WTC11 (cell line): ENCODE data around the gene PCDHGA8. TPM values are rescaled to one million over a fixed set of nuclear protein-coding genes. Genes with fewer than 3 reads are reported as not detected.
"Not testable (repeated sequence)": the region's sequence is repeated elsewhere in the genome, so short reads cannot be mapped to it uniquely, and the experiment has no call there.

Experiments
- ATAC-seq: fragments of 200-7000 bp; cut with Tn5 transposase; 2 replicates; pipeline ENCODE4 v1.10.0; 2021; ENCODE audit warnings: mild to moderate bottlenecking, moderate library complexity
- CTCF ChIA-PET: fragments of 300-600 bp; sonication (Branson Sonifier 250); formaldehyde crosslinking; loops from one replicate; lab custom pipeline; 2021; ENCODE audit warnings: antibody characterized with exemption; lab: Charles Lee
- POLR2A ChIA-PET: fragments of 350-600 bp; sonication (Branson Sonifier 250); formaldehyde crosslinking; loops from one replicate; lab custom pipeline; 2021; ENCODE audit warnings: antibody characterized with exemption; lab: Charles Lee
- DNase-seq: peaks from one replicate; pipeline ENCODE4 v3.0.0; 2021; ENCODE audit warnings: low spot score
- H3K27ac Mint-ChIP-seq: 2 replicates; pipeline ENCODE4 v1.8.0; 2021; ENCODE audit warnings: mixed read lengths
- H3K27me3 Mint-ChIP-seq: 2 replicates; pipeline ENCODE4 v1.8.0; 2021; ENCODE audit warnings: low read depth, mild to moderate bottlenecking, moderate library complexity, mixed read lengths
- H3K36me3 Mint-ChIP-seq: 2 replicates; pipeline ENCODE4 v1.8.0; 2021; ENCODE audit warnings: mixed read lengths
- H3K4me1 Mint-ChIP-seq: 2 replicates; pipeline ENCODE4 v1.8.0; 2022; ENCODE audit warnings: mixed read lengths
- H3K4me3 Mint-ChIP-seq: 2 replicates; pipeline ENCODE4 v1.8.0; 2021; ENCODE audit warnings: mild to moderate bottlenecking, moderate library complexity, mixed read lengths
- H3K9me3 Mint-ChIP-seq: 2 replicates; pipeline ENCODE4 v1.8.0; 2021; ENCODE audit warnings: mixed read lengths
- ATF6 ChIP-seq: sonication (generic); formaldehyde crosslinking; IDR thresholded peaks from 2 replicates; pipeline ENCODE4 v1.8.1; 2023; ENCODE audit warnings: mild to moderate bottlenecking, missing genetic modification reagents
- ELF4 ChIP-seq: sonication (generic); formaldehyde crosslinking; IDR thresholded peaks from 2 replicates; pipeline ENCODE4 v1.8.1; 2022; ENCODE audit warnings: low read depth, mild to moderate bottlenecking, moderate library complexity, missing genetic modification reagents
- FOXJ3 ChIP-seq: sonication (generic); formaldehyde crosslinking; IDR thresholded peaks from 2 replicates; pipeline ENCODE4 v1.9.0; 2021; ENCODE audit warnings: missing genetic modification reagents, mild to moderate bottlenecking, borderline replicate concordance
- HMGA2 ChIP-seq: fragments of 250-450 bp; sonication (Bioruptor Pico); IDR thresholded peaks from 2 replicates; pipeline ENCODE4 v1.4.0; 2021; ENCODE audit warnings: mild to moderate bottlenecking, moderate library complexity
- NR1H2 ChIP-seq: sonication (generic); formaldehyde crosslinking; IDR thresholded peaks from 2 replicates; pipeline ENCODE4 v1.9.0; 2021; ENCODE audit warnings: mild to moderate bottlenecking, moderate library complexity, missing genetic modification reagents
- NR2C2 ChIP-seq: sonication (generic); formaldehyde crosslinking; IDR thresholded peaks from 2 replicates; pipeline ENCODE4 v1.8.0; 2022; ENCODE audit warnings: mild to moderate bottlenecking, missing genetic modification reagents
- PRRX2 ChIP-seq: fragments of 250-450 bp; sonication (Bioruptor Pico); IDR thresholded peaks from 2 replicates; pipeline ENCODE4 v1.8.0; 2021; ENCODE audit warnings: mild to moderate bottlenecking
- RELA ChIP-seq: sonication (generic); formaldehyde crosslinking; IDR thresholded peaks from 2 replicates; pipeline ENCODE4 v1.8.1; 2022; ENCODE audit warnings: missing genetic modification reagents, mild to moderate bottlenecking, borderline replicate concordance
- RORB ChIP-seq: fragments of 250-450 bp; sonication (Bioruptor Pico); IDR thresholded peaks from 2 replicates; pipeline ENCODE4 v1.9.0; 2021; ENCODE audit warnings: mild to moderate bottlenecking
- SMAD4 ChIP-seq: sonication (generic); formaldehyde crosslinking; IDR thresholded peaks from 2 replicates; pipeline ENCODE4 v1.8.0; 2022; ENCODE audit warnings: mild to moderate bottlenecking, missing genetic modification reagents
- SOX15 ChIP-seq: fragments of 250-450 bp; sonication (Bioruptor Pico); IDR thresholded peaks from 2 replicates; pipeline ENCODE4 v1.9.0; 2021; ENCODE audit warnings: mild to moderate bottlenecking
- ZBTB21 ChIP-seq: sonication (generic); formaldehyde crosslinking; IDR thresholded peaks from 2 replicates; pipeline ENCODE4 v1.8.1; 2023; ENCODE audit warnings: mild to moderate bottlenecking, missing genetic modification reagents, borderline replicate concordance
- ZNF219 ChIP-seq: sonication (generic); formaldehyde crosslinking; IDR thresholded peaks from 2 replicates; pipeline ENCODE4 v1.8.0; 2023; ENCODE audit warnings: missing genetic modification reagents, mild to moderate bottlenecking, borderline replicate concordance
- ZNF232 ChIP-seq: sonication (generic); formaldehyde crosslinking; IDR thresholded peaks from 2 replicates; pipeline ENCODE4 v1.8.0; 2022; ENCODE audit warnings: mild to moderate bottlenecking, missing genetic modification reagents
- ZNF263 ChIP-seq: sonication (generic); formaldehyde crosslinking; IDR thresholded peaks from 2 replicates; pipeline ENCODE4 v1.8.1; 2022; ENCODE audit warnings: low read depth, mild to moderate bottlenecking, moderate library complexity, missing genetic modification reagents
- ZNF423 ChIP-seq: fragments of 250-450 bp; sonication (Bioruptor Pico); IDR thresholded peaks from 2 replicates; pipeline ENCODE4 v2.1.2; 2022; ENCODE audit warnings: mild to moderate bottlenecking, moderate library complexity
- ZNF671 ChIP-seq: fragments of 250-450 bp; sonication (Bioruptor Pico); IDR thresholded peaks from 2 replicates; pipeline ENCODE4 v1.8.0; 2021; ENCODE audit warnings: mild to moderate bottlenecking
- total RNA-seq: library from RNA; stranded (reverse); gene quantifications from 3 replicates; pipeline ENCODE4 v1.2.3, GENCODE V29; 2021
- TF ChIP-seq, protein P1 (sequence below): sonication (generic); formaldehyde crosslinking; IDR thresholded peaks from 2 replicates; pipeline ENCODE4 v1.8.0; 2023; ENCODE audit warnings: missing genetic modification reagents

Gene PCDHGA8
- total RNA-seq, 1 experiment from 2014 or later, result 2.1 TPM

GRCh38 chr5:141383345-141383744 is 9.1 kb upstream of the PCDHGA8 start:
- TF ChIP-seq ATF6 (CRISPR knock-in tag) (no peak), NR2C2 (CRISPR knock-in tag) (no peak), RORB (CRISPR knock-in tag) (no peak), ZNF232 (no peak)
- ATAC-seq (no peak), DNase-seq (no peak)
- Mint-ChIP-seq H3K36me3 (peaks cover 33% of the 10 kb centered on the region), H3K27ac (no peak overlapping the region), H3K4me1 (0 out of 2 replicates have a peak, but pooled peaks cover under 1% of the 10 kb centered on the region), H3K9me3 (peaks cover 44% of the 10 kb centered on the region), H3K27me3 (peaks cover 20% of the 10 kb centered on the region), H3K4me3 (peak overlapping the region; percentile 84)
- POLR2A ChIA-PET, result no interaction called here
- CTCF ChIA-PET, result interaction anchor here (0.8 to 1.9 kb wide), 10 partner anchors 13 to 248 kb away, joined by 3 to 5 read pairs (median 4); partner anchors contain the start of genes PCDHB14, PCDHB15, PCDHB5 and PCDHGA10

- H3K4me1 Mint-ChIP-seq, result 0 out of 2 replicates have a peak, but pooled peaks cover 3% of the 10 kb centered on the region
- CTCF ChIA-PET, result interaction anchor here (1.3 kb wide), 1 partner anchor 28 kb away, joined by 3 read pairs; the partner anchor contains the start of gene PCDHGA10
- H3K27me3 Mint-ChIP-seq, result peaks cover 33% of the 10 kb centered on the region
- H3K4me3 Mint-ChIP-seq, result no peak overlapping the region
- TF ChIP-seq ZNF232 (no peak), SMAD4 (CRISPR knock-in tag) (no peak), NR1H2 (CRISPR knock-in tag) (no peak), FOXJ3 (CRISPR knock-in tag) (no peak), ATF6 (CRISPR knock-in tag) (no peak)
- H3K9me3 Mint-ChIP-seq, result peaks cover 58% of the 10 kb centered on the region
- no peak overlapping the region for H3K27ac Mint-ChIP-seq
- POLR2A ChIA-PET, result no interaction called here
- peaks cover 46% of the 10 kb centered on the region for H3K36me3 Mint-ChIP-seq
- no peak for DNase-seq
- ATAC-seq, result no peak
These were observed 7.8 kb upstream of the PCDHGA8 start for GRCh38 chr5:141384471-141385267.

DNA sequence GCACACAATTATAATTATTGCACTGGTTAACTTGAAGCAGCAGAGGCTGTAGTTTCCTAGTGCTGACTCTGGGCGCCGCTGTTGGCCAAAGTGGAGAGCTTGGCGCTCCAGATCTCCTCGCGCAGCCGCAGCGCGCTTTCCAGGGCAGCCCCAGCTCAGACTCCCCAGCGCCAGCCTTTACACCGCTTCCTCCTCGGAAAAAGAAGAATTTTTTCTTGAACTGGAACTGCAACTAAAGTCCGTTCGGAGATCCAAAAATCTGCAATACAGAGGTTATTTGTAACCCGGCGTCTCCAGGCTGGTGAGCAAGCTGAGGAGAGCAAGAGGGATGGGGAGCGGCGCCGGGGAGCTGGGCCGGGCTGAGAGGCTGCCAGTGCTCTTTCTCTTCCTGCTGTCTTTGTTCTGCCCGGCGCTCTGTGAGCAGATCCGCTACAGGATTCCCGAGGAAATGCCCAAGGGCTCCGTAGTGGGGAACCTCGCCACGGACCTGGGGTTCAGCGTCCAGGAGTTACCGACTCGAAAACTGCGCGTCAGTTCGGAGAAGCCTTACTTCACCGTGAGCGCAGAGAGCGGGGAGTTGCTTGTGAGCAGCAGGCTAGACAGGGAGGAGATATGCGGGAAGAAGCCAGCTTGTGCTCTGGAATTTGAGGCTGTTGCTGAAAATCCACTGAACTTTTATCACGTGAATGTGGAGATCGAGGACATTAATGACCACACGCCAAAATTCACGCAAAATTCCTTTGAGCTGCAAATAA is 4.7 kb upstream of the PCDHGA8 start, which contains the start of gene PCDHGB4:
PCDHGB4 (plus strand) TSS at position 142 of the 755 bp plus-strand sequence; CDS start at position 329, 187 bp downstream.
- DNase-seq, result peak; percentile 80
- H3K27ac Mint-ChIP-seq, H3K4me1 Mint-ChIP-seq, POLR2A ChIA-PET: not testable (repeated sequence)
- Mint-ChIP-seq H3K27me3 (peaks cover 37% of the 10 kb centered on the region), H3K9me3 (peaks cover 69% of the 10 kb centered on the region), H3K4me3 (peak within 1 kb of the TSS; percentile 81), H3K36me3 (peaks cover 63% of the 10 kb centered on the region)
- CTCF ChIA-PET, result interaction anchor here (0.6 to 3.0 kb wide), 43 partner anchors 9 to 665 kb away, joined by 3 to 24 read pairs (median 5); partner anchors contain the start of genes PCDHB14, PCDHB15, PCDHB16 and PCDHB4
- peak; percentile 96 for ATAC-seq

GRCh38 chr5:141388661-141389060 is 3.8 kb upstream of the PCDHGA8 start:
- Mint-ChIP-seq H3K4me3 (peak overlapping the region; percentile 81; the same call in 1 of the 2 replicates), H3K4me1 (0 out of 2 replicates have a peak, but pooled peaks cover 3% of the 10 kb centered on the region), H3K27me3 (peaks cover 30% of the 10 kb centered on the region), H3K9me3 (peaks cover 67% of the 10 kb centered on the region), H3K36me3 (peaks cover 63% of the 10 kb centered on the region), H3K27ac (no peak overlapping the region)
- POLR2A ChIA-PET, result no interaction called here
- no peak for DNase-seq
- CTCF ChIA-PET, result interaction anchor here (1.5 to 3.0 kb wide), 9 partner anchors 12 to 175 kb away, joined by 3 to 24 read pairs (median 11); partner anchors contain the start of genes PCDHB14, PCDHGA11, PCDHGA6 and PCDHGB1
- TF ChIP-seq ZBTB21 (CRISPR knock-in tag), result no peak
- no peak for TF ChIP-seq ZNF671 (CRISPR knock-in tag)
- no peak for TF ChIP-seq NR1H2 (CRISPR knock-in tag)
- TF ChIP-seq ZNF263 (CRISPR knock-in tag), result no peak
- TF ChIP-seq, protein P1, sequence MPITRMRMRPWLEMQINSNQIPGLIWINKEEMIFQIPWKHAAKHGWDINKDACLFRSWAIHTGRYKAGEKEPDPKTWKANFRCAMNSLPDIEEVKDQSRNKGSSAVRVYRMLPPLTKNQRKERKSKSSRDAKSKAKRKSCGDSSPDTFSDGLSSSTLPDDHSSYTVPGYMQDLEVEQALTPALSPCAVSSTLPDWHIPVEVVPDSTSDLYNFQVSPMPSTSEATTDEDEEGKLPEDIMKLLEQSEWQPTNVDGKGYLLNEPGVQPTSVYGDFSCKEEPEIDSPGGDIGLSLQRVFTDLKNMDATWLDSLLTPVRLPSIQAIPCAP (CRISPR knock-in tag), result no peak
- TF ChIP-seq PRRX2, result no peak
- no peak for TF ChIP-seq ZNF219 (CRISPR knock-in tag)
- TF ChIP-seq ZNF423, result no peak
- TF ChIP-seq RELA (CRISPR knock-in tag), result no peak
- TF ChIP-seq SOX15 (CRISPR knock-in tag), result no peak
- TF ChIP-seq ELF4, result no peak
- no peak for TF ChIP-seq HMGA2 (CRISPR knock-in tag)
- TF ChIP-seq NR2C2 (CRISPR knock-in tag), result no peak
- ATAC-seq, result no peak
